C4-2B (cell line): Measurements from ENCODE around the gene IRX4.

Source experiments
- H3K27ac ChIP-seq: fragments of 450-650 bp; 2 replicates; pipeline ENCODE4 v1.5.1; 2017
- ZFX ChIP-seq: fragments of 450-650 bp; IDR thresholded peaks from 2 replicates; pipeline ENCODE4 v1.6.1; 2017
- TF ChIP-seq, protein P1 (sequence below): fragments of 450-650 bp; conservative IDR thresholded peaks from 2 replicates; pipeline ENCODE4 v1.5.1; 2017; ENCODE audit warnings: mild to moderate bottlenecking

The IRX4 gene

DNA sequence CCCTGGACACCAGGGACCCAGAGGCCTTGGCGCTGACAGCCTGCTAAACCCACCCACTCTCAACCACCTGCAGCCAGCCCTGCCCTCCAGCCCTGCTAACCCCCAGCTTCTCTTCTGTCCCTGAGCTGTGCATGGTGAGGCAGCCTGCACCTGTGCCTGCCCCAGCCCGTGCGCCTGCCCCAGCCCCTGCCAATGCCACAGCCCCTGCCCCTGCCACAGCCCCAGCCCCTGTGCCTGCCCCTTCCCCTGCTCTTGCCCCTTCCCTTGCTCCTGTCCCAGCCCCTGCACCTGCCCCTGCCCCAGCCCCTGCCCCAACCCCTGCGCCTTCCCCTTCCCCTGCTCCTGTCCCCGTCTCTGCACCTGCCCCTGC, 43.3 kb upstream of the IRX4 start:
- TF ChIP-seq, protein P1, sequence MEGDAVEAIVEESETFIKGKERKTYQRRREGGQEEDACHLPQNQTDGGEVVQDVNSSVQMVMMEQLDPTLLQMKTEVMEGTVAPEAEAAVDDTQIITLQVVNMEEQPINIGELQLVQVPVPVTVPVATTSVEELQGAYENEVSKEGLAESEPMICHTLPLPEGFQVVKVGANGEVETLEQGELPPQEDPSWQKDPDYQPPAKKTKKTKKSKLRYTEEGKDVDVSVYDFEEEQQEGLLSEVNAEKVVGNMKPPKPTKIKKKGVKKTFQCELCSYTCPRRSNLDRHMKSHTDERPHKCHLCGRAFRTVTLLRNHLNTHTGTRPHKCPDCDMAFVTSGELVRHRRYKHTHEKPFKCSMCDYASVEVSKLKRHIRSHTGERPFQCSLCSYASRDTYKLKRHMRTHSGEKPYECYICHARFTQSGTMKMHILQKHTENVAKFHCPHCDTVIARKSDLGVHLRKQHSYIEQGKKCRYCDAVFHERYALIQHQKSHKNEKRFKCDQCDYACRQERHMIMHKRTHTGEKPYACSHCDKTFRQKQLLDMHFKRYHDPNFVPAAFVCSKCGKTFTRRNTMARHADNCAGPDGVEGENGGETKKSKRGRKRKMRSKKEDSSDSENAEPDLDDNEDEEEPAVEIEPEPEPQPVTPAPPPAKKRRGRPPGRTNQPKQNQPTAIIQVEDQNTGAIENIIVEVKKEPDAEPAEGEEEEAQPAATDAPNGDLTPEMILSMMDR = no peak
- TF ChIP-seq ZFX = no peak
- H3K27ac ChIP-seq = no peak overlapping the region

DNA sequence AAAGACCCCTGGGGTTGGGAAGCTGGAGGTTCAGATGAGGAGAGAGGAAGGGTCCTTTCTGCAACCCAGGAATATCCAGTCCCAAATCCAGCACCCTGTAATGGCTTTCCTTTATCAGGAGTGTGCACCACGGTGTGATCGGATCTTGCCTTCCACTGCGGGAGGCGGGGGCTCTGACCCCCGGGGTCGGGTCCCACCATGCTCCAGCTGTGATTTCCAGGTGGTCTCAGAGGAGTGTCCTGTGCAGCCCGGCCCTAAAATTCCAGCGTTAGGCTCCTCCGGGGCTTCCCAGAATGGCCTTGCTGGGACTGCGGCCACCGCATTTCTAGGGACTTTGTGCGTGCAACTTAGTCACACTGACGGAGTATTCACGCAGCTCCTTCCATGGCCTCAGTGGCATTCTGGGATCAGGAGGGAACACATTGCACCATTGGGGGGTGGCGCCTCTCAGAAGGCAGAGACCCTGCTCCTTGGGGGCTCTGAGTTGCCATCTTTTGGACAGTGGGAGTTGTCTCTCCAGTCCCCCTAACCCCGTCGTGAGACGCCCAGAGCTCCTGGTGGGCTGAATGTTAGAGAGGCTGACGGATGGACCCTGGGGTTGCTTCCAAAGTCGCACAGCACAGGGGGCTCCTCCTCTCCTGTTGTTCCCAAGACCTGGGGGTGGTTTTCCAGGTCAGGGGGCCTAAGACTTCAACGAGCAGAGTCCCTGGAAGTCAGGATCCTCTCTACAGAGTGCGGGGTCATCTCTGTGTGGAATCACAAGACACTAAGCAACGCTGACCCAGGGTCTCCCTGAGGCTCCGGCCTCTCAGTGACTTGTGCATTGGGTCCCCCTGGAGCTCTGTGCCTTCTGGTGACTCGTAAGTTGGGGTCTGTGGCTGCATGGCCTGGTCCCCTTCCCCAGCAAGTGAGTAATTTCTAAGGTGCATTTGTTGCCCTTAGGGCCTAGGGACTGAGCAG, 42.7 kb upstream of the IRX4 start:
- no peak for TF ChIP-seq ZFX
- TF ChIP-seq, protein P1 = no peak
- no peak overlapping the region for H3K27ac ChIP-seq

DNA sequence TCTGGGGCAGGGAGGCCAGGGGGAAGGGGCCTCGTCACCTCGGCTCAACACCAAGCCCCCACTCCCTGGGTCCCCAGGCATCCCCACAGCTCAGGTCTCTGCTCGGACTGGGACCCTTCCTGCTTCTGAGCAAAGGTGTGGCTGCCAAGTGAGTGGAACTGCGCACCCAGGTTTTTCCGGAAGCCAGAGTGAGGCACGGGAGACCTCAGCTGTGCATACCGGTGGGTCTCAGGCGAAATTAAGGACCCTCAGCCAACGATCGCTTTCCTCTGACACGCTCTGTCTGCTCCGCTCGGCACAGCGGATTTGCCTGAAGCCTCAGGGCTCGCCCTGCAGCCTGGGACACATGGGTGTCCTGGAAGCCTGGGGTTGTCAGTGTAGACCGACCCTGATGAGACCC, 41.0 kb upstream of the IRX4 start:
- TF ChIP-seq ZFX = no peak
- TF ChIP-seq, protein P1 = no peak
- H3K27ac ChIP-seq = no peak overlapping the region

DNA sequence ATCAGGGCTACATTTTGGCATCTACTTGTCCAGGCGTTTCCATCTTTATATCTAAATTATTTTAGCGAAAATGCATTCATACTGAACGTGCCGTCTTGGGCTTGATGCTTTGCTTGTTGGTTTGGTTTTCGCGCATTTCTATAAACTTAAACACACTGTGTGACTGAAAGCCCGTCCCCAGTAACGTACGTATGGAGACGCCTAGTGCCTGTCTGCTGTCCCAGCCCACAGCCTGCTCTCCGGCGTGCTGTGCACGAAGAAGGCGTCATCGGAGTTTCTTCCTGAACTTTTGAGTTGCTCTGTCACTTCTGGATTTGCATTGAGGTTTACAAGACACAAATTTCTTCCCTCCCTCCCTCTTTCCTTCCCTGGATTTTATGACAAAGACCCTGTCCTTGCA, 40.6 kb upstream of the IRX4 start:
- TF ChIP-seq, protein P1 = no peak
- TF ChIP-seq ZFX = no peak

DNA sequence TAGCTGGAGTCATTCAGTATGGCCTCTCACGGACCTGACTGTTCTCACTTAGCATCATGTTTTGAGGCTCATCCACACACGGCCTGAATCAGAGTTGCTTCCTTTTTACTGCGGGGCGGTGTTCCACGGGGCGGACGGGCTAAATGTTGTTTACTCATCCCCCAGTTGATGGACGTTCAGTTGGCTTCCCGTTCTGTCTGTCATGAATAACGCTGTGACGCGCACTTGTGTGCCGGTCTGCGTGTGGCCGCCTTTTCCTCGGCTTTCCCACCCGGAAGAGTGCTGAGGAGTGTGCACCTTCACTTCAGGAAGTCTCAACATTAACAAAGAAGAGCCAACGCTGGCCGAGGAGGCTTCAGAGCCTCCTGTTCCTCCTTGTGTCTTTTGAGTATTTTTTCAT, 39.0 kb upstream of the IRX4 start:
- no peak overlapping the region for H3K27ac ChIP-seq
- TF ChIP-seq, protein P1 = no peak

More for the DNA sequence above, 40.6 kb upstream of the IRX4 start:
- H3K27ac ChIP-seq = no peak overlapping the region

DNA sequence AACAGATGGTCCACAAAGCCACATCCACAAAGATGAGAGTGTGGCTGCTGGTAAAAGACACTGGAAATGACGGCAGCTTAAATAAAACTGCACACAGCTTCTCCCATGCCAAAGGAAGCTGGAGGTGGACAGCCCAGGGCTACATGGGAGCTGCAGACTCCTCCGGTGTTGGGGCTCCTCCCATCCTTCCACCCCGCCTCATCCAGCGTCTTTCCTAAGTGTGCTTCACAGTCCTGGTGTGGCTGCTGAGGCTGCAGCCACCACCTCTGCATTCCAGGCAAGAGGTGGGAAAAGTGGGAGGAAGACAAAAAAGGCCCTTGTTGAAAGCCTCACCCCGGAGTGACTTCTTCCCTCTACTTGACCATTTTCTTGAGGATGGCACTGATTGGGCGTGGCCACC, 37.0 kb upstream of the IRX4 start:
- H3K27ac ChIP-seq = no peak overlapping the region
- TF ChIP-seq ZFX = no peak
- TF ChIP-seq, protein P1 = no peak

DNA sequence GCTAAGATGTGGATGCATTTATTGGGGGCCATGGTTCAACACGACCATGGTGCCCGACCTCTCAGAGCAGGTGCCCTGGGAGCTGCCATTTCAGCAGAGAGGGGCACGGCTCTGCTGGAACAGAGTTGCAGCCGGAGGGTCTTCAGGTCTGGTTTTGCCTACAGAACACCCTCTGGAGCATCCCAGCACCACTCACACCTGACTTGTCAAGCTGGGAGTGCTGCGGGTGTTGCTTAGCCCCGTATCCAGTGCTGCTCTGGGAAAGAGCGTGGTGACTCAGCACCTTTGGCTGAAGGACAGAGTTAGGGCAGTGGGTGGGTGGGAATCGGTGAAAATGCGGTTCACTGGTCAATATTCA, 36.5 kb upstream of the IRX4 start:
- no peak overlapping the region for H3K27ac ChIP-seq
- TF ChIP-seq, protein P1 = no peak
- no peak for TF ChIP-seq ZFX
